B cell (primary cell): ENCODE results near the gene TAS1R2. TPM values are rescaled to one million over a fixed set of nuclear protein-coding genes. Genes with fewer than 3 reads are reported as not detected.

ENCODE experiments used
- ATAC-seq: fragments of 200-7000 bp; cut with Tn5 transposase; one replicate; pipeline ENCODE4 v1.10.0; 2021; ENCODE audit warnings: low read depth, mild to moderate bottlenecking, moderate number of reproducible peaks, moderate library complexity
- CTCF ChIA-PET: fragments of 350-600 bp; sonication (Branson Sonifier 250); formaldehyde crosslinking; loops from one replicate; lab custom pipeline; 2021; ENCODE audit warnings: antibody characterized with exemption, inconsistent platforms; lab: Charles Lee
- POLR2A ChIA-PET: fragments of 350-600 bp; sonication (Branson Sonifier 250); formaldehyde crosslinking; loops from one replicate; lab custom pipeline; 2021; ENCODE audit warnings: antibody characterized with exemption; lab: Charles Lee
- DNase-seq: peaks from one replicate; pipeline ENCODE4 v3.0.0; 2013
- H2AFZ ChIP-seq: 2 replicates; pipeline ENCODE4 v1.6.1; 2012; ENCODE audit warnings: mild to moderate bottlenecking, low read depth, low read length; ENCODE audit not compliant: insufficient read depth, poor library complexity, severe bottlenecking
- H3K27ac ChIP-seq, 2 donors: 1 replicate in 1 of 2; 2 replicates in 1 of 2; pipeline ENCODE4 v1.5.1; 2012 to 2013; ENCODE audit warnings: low read length in 2 of 2, mild to moderate bottlenecking in 2 of 2, moderate library complexity in 1 of 2
- H3K27me3 ChIP-seq, 4 experiments: fragments of 200-600 bp in 1 of 4; sonication (generic) in 1 of 4; replicated peaks in 1 of 4; 1 replicate in 2 of 4; 2 replicates in 2 of 4; pipeline versions ENCODE4 v1.6.1 to v1.7.0; 2013 to 2016; ENCODE audit warnings: low read length in 3 of 4, mild to moderate bottlenecking in 2 of 4, mixed read lengths in 1 of 4, moderate library complexity in 1 of 4; ENCODE audit not compliant: insufficient read depth in 4 of 4, control insufficient read depth in 3 of 4; ENCODE audit errors: control extremely low read depth in 1 of 4
- H3K36me3 ChIP-seq, 2 experiments: replicated peaks in 1 of 2; 1 replicate in 1 of 2; 2 replicates in 1 of 2; pipeline versions ENCODE4 v1.6.1 to v1.7.1; 2013; ENCODE audit warnings: low read length in 1 of 2; ENCODE audit not compliant: insufficient read depth in 2 of 2, control insufficient read depth in 1 of 2; ENCODE audit errors: control extremely low read depth in 1 of 2, extremely low read depth in 1 of 2
- H3K4me1 ChIP-seq, 2 donors: fragments of 200-600 bp in 1 of 2; sonication (generic) in 1 of 2; 1 replicate in 1 of 2; 2 replicates in 1 of 2; pipeline versions ENCODE4 v1.5.1 to v1.6.1; 2013 to 2017; ENCODE audit warnings: low read length in 2 of 2; ENCODE audit not compliant: control insufficient read depth in 2 of 2, insufficient read depth in 2 of 2
- H3K4me2 ChIP-seq: replicated peaks from 2 replicates; pipeline ENCODE3; 2012; ENCODE audit warnings: mild to moderate bottlenecking, low read depth, low read length; ENCODE audit not compliant: poor library complexity, severe bottlenecking
- H3K4me3 ChIP-seq, 5 experiments: fragments of 200-600 bp in 1 of 5; sonication (generic) in 1 of 5; 1 replicate in 3 of 5; 2 replicates in 2 of 5; pipeline versions ENCODE4 v1.5.1 to v1.7.0; 2011 to 2016; ENCODE audit warnings: low read length in 4 of 5, mild to moderate bottlenecking in 4 of 5, low read depth in 2 of 5, control low read depth in 1 of 5, moderate library complexity in 1 of 5; ENCODE audit not compliant: insufficient read depth in 1 of 5; ENCODE audit errors: control extremely low read depth in 1 of 5, extremely low read depth in 1 of 5
- H3K79me2 ChIP-seq: fragments of 200-600 bp; sonication (generic); one replicate; pipeline ENCODE4 v1.6.0; 2016; ENCODE audit warnings: low read length; ENCODE audit not compliant: control insufficient read depth, insufficient read depth
- H3K9ac ChIP-seq: fragments of 200-600 bp; sonication (generic); 2 replicates; pipeline ENCODE4 v1.6.1; 2017; ENCODE audit warnings: mild to moderate bottlenecking, low read length, moderate library complexity
- H3K9me3 ChIP-seq, 3 donors: one replicate each; pipeline versions ENCODE4 v1.6.1 to v1.7.1; 2013; ENCODE audit warnings: low read length in 2 of 3; ENCODE audit not compliant: control insufficient read depth in 2 of 3, insufficient read depth in 1 of 3; ENCODE audit errors: control extremely low read depth in 1 of 3
- H4K20me1 ChIP-seq: 2 replicates; pipeline ENCODE4 v1.6.0; 2012; ENCODE audit warnings: mild to moderate bottlenecking, low read length; ENCODE audit not compliant: insufficient read depth, control insufficient read depth, poor library complexity, severe bottlenecking
- H3K27ac Mint-ChIP-seq: one replicate; pipeline ENCODE4 v1.8.0; 2021; ENCODE audit warnings: mixed read lengths
- H3K27me3 Mint-ChIP-seq: one replicate; pipeline ENCODE4 v1.8.0; 2021; ENCODE audit warnings: mixed read lengths
- H3K4me1 Mint-ChIP-seq: one replicate; pipeline ENCODE4 v1.8.0; 2021; ENCODE audit warnings: mixed read lengths
- H3K4me3 Mint-ChIP-seq: one replicate; pipeline ENCODE4 v1.8.0; 2021; ENCODE audit warnings: mixed read lengths
- H3K9me3 Mint-ChIP-seq: one replicate; pipeline ENCODE4 v1.8.0; 2022; ENCODE audit warnings: mixed read lengths; ENCODE audit not compliant: insufficient read depth
- CTCF ChIP-seq: fragments of 200-600 bp; IDR thresholded peaks from one replicate; pipeline ENCODE4 v1.8.0; 2022; ENCODE audit warnings: antibody characterized with exemption, mild to moderate bottlenecking
- EZH2 ChIP-seq: IDR thresholded peaks from 2 replicates; pipeline ENCODE4 v1.6.1; 2012; ENCODE audit warnings: borderline replicate concordance, low read depth, mild to moderate bottlenecking, moderate library complexity, low read length; ENCODE audit not compliant: insufficient read depth, poor library complexity, severe bottlenecking
- whole genome bisulfite sequencing: methylation state at CpG from one replicate; pipeline ENCODE4 v1.1.5; 2013; ENCODE audit warnings: missing lambda C conversion rate; ENCODE audit not compliant: insufficient coverage; 5-methylcytosine and 5-hydroxymethylcytosine counted together
- intact Hi-C: fragments of 100-400 bp; cut with micrococcal nuclease; formaldehyde crosslinking; loops from one replicate; pipeline ENCODE4 v1.10.0; 2022
- polyA plus RNA-seq: library from polyadenylated mRNA; depleted of rRNA; stranded (reverse); fragments of >200 nt; gene quantifications from 2 replicates; pipeline ENCODE4 v1.2.3, GENCODE V29; 2012
- total RNA-seq, 2 donors: library from RNA; stranded (reverse); fragments of 120-200 nt in 1 of 2; gene quantifications; 1 replicate in 1 of 2; 2 replicates in 1 of 2; pipeline versions ENCODE4 v1.2.3 to v1.2.4, GENCODE V29; 2013 to 2022

TAS1R2 gene
- total and polyA plus RNA-seq, 2 donors (not counting 1 experiment from before 2014, with no cell fraction given): not detected

GRCh38 chr1:18829671-18830070 lies 29.8 kb downstream of the TAS1R2 start:
- intact Hi-C loops: no loop called here
- H3K27me3 ChIP-seq: peaks cover 0 to 3% (median 1%) of the 10 kb centered on the region in 4 experiments
- no peak overlapping the region for H2AFZ ChIP-seq
- no peak overlapping the region for H3K9ac ChIP-seq
- H3K27me3 Mint-ChIP-seq: peaks cover 5% of the 10 kb centered on the region
- ChIA-PET CTCF (no interaction called here), POLR2A (no interaction called here)
- no CpG with 5 or more reads among the region's 1 CpG for WGBS
- H3K9me3 Mint-ChIP-seq: peaks cover 2% of the 10 kb centered on the region
- H3K79me2 ChIP-seq: no peaks in the 10 kb centered on the region
- H3K27ac ChIP-seq: no peak overlapping the region
- H3K4me2 ChIP-seq: no peak overlapping the region
- H3K4me3 Mint-ChIP-seq: no peak overlapping the region
- TF ChIP-seq EZH2 (no peak), CTCF (no peak)
- H3K9me3 ChIP-seq: peaks cover 0 to 46% (median 0%) of the 10 kb centered on the region in 3 donors
- no peak overlapping the region for H3K27ac Mint-ChIP-seq
- H4K20me1 ChIP-seq: no peaks in the 10 kb centered on the region
- no peaks in the 10 kb centered on the region for H3K4me1 Mint-ChIP-seq
- no peaks in the 10 kb centered on the region for H3K36me3 ChIP-seq
- ATAC-seq (no peak), DNase-seq (no peak)
- no peaks in the 10 kb centered on the region for H3K4me1 ChIP-seq
- no peak overlapping the region for H3K4me3 ChIP-seq

GRCh38 chr1:18828224-18828623 lies 31.2 kb downstream of the TAS1R2 start:
- ChIA-PET POLR2A (no interaction called here), CTCF (no interaction called here)
- Histone ChIP-seq H3K27ac (no peak overlapping the region), H3K4me2 (no peak overlapping the region), H2AFZ (no peak overlapping the region), H3K27me3 (peaks cover 0 to 3% (median 1%) of the 10 kb centered on the region in 4 experiments), H3K9ac (no peak overlapping the region), H3K9me3 (peaks cover 0 to 46% (median 0%) of the 10 kb centered on the region in 3 donors), H3K79me2 (no peaks in the 10 kb centered on the region), H3K4me3 (no peak overlapping the region), H3K4me1 (no peaks in the 10 kb centered on the region), H3K36me3 (no peaks in the 10 kb centered on the region), H4K20me1 (no peaks in the 10 kb centered on the region)
- H3K4me1 Mint-ChIP-seq: no peaks in the 10 kb centered on the region
- TF ChIP-seq CTCF (no peak), EZH2 (no peak)
- ATAC-seq (no peak), DNase-seq (no peak)
- H3K4me3 Mint-ChIP-seq: no peak overlapping the region
- H3K27me3 Mint-ChIP-seq: peaks cover 8% of the 10 kb centered on the region
- H3K27ac Mint-ChIP-seq: no peak overlapping the region
- intact Hi-C loops: no loop called here
- peaks cover 2% of the 10 kb centered on the region for H3K9me3 Mint-ChIP-seq
- WGBS: no CpG with 5 or more reads among the region's 2 CpGs
